GM18909 (cell line): ENCODE results near the gene ANKS1A.

Experiments
- ATAC-seq: cut with Tn5 transposase; IDR thresholded peaks from one replicate; pipeline ENCODE4 v1.9.1; 2021; ENCODE audit warnings: mild to moderate bottlenecking; ENCODE audit not compliant: unreplicated experiment, poor library complexity

Gene ANKS1A

GRCh38 chr6:35034411-35035191, 145.5 kb downstream of the ANKS1A start:
- no peak for ATAC-seq

- no peak for ATAC-seq
These were observed 146.5 kb downstream of the ANKS1A start for GRCh38 chr6:35035481-35036030.

GRCh38 chr6:35036059-35036827, 147.2 kb downstream of the ANKS1A start:
- no peak for ATAC-seq

- ATAC-seq, result no peak
These were observed 148.0 kb downstream of the ANKS1A start for GRCh38 chr6:35036828-35037663.

GRCh38 chr6:35037664-35038038, 148.6 kb downstream of the ANKS1A start:
- no peak for ATAC-seq

- ATAC-seq, result no peak
These were observed 149.0 kb downstream of the ANKS1A start for GRCh38 chr6:35038076-35038475.

GRCh38 chr6:35040398-35040797, 151.3 kb downstream of the ANKS1A start:
- no peak for ATAC-seq

- ATAC-seq, result no peak
These were observed 152.2 kb downstream of the ANKS1A start for GRCh38 chr6:35041086-35041861.

GRCh38 chr6:35042031-35042815, 153.2 kb downstream of the ANKS1A start:
- ATAC-seq, result no peak

- ATAC-seq, result no peak
These were observed 154.5 kb downstream of the ANKS1A start for GRCh38 chr6:35043381-35044130.

GRCh38 chr6:35044145-35044745, 155.2 kb downstream of the ANKS1A start:
- ATAC-seq, result no peak

- no peak for ATAC-seq
These were observed 155.8 kb downstream of the ANKS1A start for GRCh38 chr6:35044761-35045421.

GRCh38 chr6:35046103-35046502, 157.0 kb downstream of the ANKS1A start:
- no peak for ATAC-seq

- ATAC-seq, result no peak
These were observed 157.8 kb downstream of the ANKS1A start for GRCh38 chr6:35046862-35047261.

GRCh38 chr6:35047265-35048011, 158.4 kb downstream of the ANKS1A start:
- ATAC-seq, result no peak

- no peak for ATAC-seq
These were observed 159.1 kb downstream of the ANKS1A start for GRCh38 chr6:35048031-35048613.
